GM19043 (cell line): ENCODE data around the gene TSPAN9.

Source experiments
- ATAC-seq: cut with Tn5 transposase; IDR thresholded peaks from one replicate; pipeline ENCODE4 v1.9.1; 2021; ENCODE audit warnings: low read depth; ENCODE audit not compliant: unreplicated experiment

TSPAN9 gene

DNA sequence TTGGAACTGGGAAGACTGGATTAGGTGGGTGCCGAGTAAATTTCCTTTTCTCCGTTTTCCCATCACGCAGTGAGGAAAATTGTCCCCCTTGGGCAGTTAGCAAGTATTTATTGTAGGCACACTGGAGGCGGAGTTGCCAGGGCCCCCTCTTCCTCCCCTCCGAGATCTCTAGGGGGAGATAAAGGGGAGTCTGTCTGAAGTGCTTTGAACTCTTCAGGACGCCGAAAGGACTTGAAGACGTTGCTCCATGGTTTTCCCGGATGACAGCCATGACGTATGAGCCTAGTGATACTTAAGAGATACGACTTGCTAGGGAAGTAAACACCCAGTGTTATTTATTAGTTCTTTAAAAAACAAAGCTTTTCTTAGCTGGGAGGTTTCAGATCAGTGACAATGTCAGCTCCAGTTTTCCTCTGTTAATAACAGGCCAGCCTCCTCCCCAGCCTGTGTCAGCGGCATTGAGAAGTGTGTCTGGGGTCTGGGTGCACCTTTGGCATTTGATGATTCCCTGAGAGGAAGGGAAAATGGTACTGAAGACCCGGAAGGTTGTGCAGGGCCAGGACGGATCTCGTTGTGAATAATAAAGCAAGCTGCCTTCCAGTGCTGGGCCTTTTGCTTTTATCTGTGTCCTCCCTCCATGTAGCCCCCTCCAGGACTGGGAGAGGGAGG is 78.7 kb downstream of the TSPAN9 start:
- no peak for ATAC-seq

DNA sequence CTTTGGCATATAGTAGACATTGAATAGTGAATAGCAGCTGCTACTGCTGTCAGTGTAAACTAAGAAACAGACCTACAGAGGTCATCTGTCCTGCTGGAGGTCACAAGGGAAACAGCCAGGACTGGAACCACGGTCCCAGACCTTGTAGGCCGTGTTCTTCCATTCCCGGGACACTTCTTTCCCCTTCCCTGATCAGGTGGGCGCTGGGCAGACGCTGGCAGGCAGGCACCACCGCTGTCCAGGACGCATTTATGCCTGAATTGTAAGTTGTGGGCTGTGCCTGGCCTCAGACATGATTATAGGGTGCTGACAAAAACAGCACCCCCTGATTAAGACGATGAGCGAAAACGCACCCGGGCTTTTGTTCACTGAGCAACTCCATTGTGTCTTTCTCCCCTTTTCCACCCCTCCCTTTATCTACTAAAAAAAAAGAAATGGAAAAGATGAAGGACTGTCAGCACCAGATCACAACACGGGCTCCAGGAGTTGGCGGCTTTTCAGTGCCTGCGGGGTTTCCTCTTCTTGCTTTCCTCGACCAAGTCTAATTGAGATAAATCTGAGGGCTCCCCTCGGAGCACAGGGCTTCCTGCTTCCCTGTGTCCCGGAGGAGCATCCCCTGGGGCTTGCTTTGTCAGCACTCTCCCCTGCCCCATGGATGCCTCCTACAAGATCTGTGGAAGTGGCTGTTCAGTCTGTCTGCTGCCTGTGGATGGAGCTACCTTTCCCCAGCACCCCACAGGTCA is 80.6 kb downstream of the TSPAN9 start:
- ATAC-seq = no peak

GRCh38 chr12:3158851-3159465 is 81.8 kb downstream of the TSPAN9 start:
- no peak for ATAC-seq

DNA sequence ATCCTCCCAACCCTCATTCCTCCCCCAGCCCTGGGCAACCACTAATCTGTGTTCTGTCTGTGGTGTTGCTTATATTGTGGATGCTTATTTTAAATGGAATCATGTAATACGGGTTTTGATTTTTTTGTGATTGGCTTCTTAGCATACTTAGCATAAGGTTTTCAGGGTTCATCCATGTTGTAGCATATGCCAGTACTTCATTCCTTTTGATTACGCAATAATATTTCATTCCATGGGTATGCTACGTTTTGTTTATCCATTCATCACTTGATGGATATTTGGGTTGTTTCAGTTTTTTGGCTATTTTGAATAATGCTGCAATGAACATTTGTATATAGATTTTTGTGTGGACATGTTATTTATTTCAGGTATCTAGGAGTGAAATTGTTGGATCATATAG is 82.9 kb downstream of the TSPAN9 start:
- no peak for ATAC-seq

GRCh38 chr12:3161861-3162260 is 84.7 kb downstream of the TSPAN9 start:
- no peak for ATAC-seq

- no peak for ATAC-seq
Observed at GRCh38 chr12:3164454-3165077, 87.4 kb downstream of the TSPAN9 start.

GRCh38 chr12:3165078-3165980 is 88.2 kb downstream of the TSPAN9 start:
- no peak for ATAC-seq

- no peak for ATAC-seq
Observed at GRCh38 chr12:3167636-3168035, 90.5 kb downstream of the TSPAN9 start.

DNA sequence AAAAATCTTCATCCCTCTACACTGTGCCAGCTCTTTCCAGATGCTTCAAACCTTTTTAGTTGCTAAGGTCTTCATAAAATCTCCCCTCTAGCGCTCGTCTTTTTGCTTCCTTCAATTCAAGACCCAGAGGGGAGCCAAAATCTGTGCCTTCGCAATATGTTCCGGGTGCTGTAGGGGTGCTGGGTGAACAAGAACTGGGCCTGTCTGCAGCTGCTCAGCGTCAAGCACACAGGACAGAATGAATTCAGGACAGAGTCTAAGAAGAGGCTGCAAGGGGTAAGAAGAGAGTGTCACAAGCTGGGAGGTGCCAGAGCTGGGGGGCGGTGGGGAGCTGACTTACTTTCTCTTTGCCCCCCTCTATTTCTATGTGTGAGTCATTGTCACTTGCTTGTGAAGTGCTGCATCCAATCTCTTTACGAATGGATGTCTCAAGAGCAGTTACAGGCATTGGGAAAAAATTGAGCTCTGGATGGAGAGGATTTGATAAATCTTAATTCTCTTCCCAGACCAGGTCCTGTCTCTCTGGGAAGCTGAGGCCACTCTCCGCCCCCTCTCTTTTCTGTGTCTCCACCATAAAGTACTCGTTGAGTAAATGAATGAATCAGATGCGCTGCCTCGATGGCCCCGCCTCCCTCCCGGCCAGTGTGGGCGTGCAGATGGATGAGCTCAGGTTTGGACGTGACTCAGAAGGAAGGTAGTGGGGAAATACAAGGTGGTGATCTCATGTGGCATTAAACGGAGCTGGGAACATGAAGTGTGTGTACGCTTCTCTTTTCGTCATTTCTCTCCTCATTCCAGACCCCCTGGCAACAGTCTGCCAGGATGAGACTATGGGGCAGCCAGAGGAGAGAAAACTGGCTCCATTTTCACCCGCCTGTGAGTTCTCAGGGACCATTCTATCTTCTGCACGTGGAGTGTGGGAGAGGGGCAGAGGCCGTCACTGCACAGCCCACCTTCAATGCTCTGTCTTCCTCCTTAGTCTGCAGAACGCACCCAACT is 91.3 kb downstream of the TSPAN9 start:
- ATAC-seq = no peak

DNA sequence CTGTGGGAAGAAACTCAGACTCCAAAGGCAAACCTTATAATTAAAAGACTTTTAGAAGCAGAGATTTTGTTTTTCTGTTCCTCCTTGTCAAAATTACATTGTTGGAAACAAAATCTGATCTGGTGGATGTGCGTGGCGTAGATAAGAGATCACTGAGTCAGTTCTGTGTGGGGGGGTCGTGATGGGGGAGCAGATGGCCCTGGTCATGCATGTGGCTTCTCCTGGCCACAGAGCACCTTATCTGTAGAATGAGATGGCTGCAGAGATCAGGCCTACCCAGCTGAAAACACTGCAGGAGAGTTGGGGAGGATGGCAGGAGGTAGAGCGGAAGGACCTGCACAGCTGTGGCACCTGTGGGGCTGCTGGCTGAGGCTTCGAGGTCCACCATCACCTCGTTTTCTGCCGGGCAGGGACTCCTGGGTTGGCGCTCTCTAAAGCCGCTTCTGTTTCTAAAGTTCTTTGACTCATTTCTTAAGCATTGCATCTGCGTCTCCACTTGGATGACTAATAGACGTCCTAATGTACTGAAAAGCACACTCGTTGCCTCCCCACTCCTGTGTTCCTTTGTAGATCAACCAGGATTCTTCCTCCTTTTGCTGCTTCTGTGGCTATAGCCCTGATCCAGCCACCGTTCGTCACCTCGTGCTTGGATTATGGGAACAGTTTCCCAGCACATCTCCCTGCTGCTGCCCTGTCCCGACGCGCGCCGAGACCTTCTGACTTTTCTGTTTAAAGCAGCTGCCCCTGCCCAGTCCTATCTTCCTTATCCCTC is 93.4 kb downstream of the TSPAN9 start:
- no peak for ATAC-seq

- ATAC-seq = no peak
Observed at GRCh38 chr12:3171195-3171591, 94.0 kb downstream of the TSPAN9 start.

DNA sequence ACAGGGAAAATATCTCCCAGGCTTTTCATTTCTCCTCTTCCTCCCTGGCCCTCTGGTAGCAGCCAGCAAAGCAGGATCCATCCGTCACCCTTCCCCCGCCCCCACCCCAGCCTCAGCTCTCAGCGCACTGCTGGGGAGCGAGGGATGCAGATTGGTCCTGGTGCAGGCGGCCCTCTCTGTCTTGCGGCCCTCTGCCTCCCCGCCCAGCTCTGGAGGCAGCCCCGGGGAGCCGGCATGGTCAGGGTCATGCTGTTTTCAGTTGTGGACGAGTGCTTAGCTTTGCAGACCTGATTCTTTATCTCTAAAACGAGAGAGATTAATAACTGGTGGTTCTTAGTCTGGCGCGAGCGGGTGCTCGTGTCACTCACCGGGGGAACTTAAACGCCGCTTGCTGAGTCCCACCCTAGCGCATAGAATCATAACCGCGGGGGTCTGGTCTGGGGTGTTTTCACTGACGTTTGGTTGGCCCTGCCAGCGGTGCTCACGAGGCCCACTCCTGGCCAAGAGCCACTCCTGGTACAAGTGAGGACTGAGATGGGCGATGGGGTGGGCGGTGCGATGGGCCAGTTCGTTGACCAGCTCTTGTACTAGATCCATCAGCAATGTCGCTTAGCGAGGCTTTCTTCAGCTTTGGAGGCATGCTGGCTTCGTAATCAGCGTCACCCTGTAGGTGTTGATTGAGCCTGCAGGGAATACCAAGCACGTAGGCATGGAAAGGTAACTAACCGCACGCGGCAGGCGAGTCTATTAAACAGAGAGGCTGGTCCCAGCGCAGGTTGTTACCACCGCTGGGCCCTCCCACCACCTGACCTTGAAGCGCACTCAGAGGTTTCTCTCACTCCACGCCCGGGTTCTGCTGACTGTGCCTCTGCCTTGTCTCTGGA is 95.2 kb downstream of the TSPAN9 start:
- no peak for ATAC-seq

- no peak for ATAC-seq
Observed at GRCh38 chr12:3173008-3173553, 95.9 kb downstream of the TSPAN9 start.

- ATAC-seq = no peak
Observed at GRCh38 chr12:3173912-3174311, 96.7 kb downstream of the TSPAN9 start.

- no peak for ATAC-seq
Observed at GRCh38 chr12:3175238-3175637, 98.1 kb downstream of the TSPAN9 start.

GRCh38 chr12:3176754-3177153 is 99.6 kb downstream of the TSPAN9 start:
- ATAC-seq = no peak

DNA sequence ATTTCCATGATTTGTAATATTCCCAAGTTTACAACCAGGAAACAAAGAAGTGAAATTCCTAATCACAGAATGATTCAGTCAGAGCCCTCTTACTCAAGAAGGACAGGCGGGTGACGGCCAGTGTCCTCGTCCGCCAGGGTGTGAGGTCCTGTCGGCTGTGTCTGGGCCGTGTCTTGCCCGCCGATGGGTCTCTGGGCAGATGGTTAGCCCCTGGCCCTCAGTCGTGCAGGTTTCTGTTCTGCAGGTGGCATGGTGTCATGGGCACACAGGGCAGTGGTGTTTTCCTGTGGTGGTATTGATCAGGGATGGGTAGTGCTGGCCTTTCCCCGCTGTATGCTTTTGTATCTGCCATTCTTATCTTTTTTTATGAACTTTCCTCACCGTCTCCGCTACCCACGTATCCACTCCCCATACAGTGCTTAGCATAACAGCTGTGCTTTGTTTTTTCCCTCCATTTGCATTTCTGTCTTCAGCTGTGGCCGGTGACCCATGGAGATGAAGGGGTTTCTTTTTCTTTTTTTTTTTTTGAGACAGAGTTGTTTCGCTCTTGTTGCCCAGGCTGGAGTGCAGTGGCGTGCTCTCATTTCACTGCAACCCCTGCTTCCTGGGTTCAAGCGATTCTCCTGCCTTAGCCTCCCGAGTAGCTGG is 100.7 kb downstream of the TSPAN9 start:
- ATAC-seq = no peak
